ENCODE measurements around the gene JAK2.
"Not testable (repeated sequence)": the region's sequence is repeated elsewhere in the genome, so short reads cannot be mapped to it uniquely, and the experiment has no call there.

The JAK2 gene

GRCh38 chr9:5052838-5053237, 67.8 kb downstream of the JAK2 start:
- H3K4me2 ChIP-seq (ENCODE audit: low read length), result no peak overlapping the region
- no peaks in the 10 kb centered on the region for H3K27me3 ChIP-seq (ENCODE audit: control insufficient read depth, insufficient read depth, low read length)
- H3K9ac ChIP-seq (ENCODE audit: low read depth, low read length), result no peak overlapping the region
- no peak overlapping the region for H3K4me3 ChIP-seq (ENCODE audit: low read length)
- peaks cover 5% of the 10 kb centered on the region for H3K36me3 ChIP-seq (ENCODE audit: insufficient read depth, low read length)
- peaks cover 10% of the 10 kb centered on the region for H3K4me1 ChIP-seq (ENCODE audit: control insufficient read depth, insufficient read depth, low read length)
- H3K9me3 ChIP-seq (replicated peaks; ENCODE audit: low read length), result no peaks in the 10 kb centered on the region

- Histone ChIP-seq H3K9ac (ENCODE audit: low read depth, low read length) (no peak overlapping the region), H3K9me3 (replicated peaks; ENCODE audit: low read length) (no peaks in the 10 kb centered on the region), H3K4me1 (ENCODE audit: control insufficient read depth, insufficient read depth, low read length) (no peaks in the 10 kb centered on the region), H3K4me2 (ENCODE audit: low read length) (no peak overlapping the region), H3K36me3 (ENCODE audit: insufficient read depth, low read length) (peaks cover 7% of the 10 kb centered on the region), H3K27me3 (ENCODE audit: control insufficient read depth, insufficient read depth, low read length) (no peaks in the 10 kb centered on the region), H3K4me3 (ENCODE audit: low read length) (no peak overlapping the region)
These were observed 77.6 kb downstream of the JAK2 start for GRCh38 chr9:5062631-5063030.

- Histone ChIP-seq H3K4me1 (ENCODE audit: control insufficient read depth, insufficient read depth, low read length) (no peaks in the 10 kb centered on the region), H3K9ac (ENCODE audit: low read depth, low read length) (no peak overlapping the region), H3K4me3 (ENCODE audit: low read length) (no peak overlapping the region), H3K27me3 (ENCODE audit: control insufficient read depth, insufficient read depth, low read length) (no peaks in the 10 kb centered on the region), H3K4me2 (ENCODE audit: low read length) (no peak overlapping the region), H3K36me3 (ENCODE audit: insufficient read depth, low read length) (peaks cover 36% of the 10 kb centered on the region), H3K9me3 (replicated peaks; ENCODE audit: low read length) (no peaks in the 10 kb centered on the region)
These were observed 87.8 kb downstream of the JAK2 start for GRCh38 chr9:5072871-5073270.

GRCh38 chr9:5073701-5074100, 88.6 kb downstream of the JAK2 start:
- H3K9me3 ChIP-seq (replicated peaks; ENCODE audit: low read length), result no peaks in the 10 kb centered on the region

GRCh38 chr9:5085993-5086392, 100.9 kb downstream of the JAK2 start:
- H3K9me3 ChIP-seq (replicated peaks; ENCODE audit: low read length), result no peaks in the 10 kb centered on the region
- peaks cover 35% of the 10 kb centered on the region for H3K36me3 ChIP-seq (ENCODE audit: insufficient read depth, low read length)
- H3K27me3 ChIP-seq (ENCODE audit: control insufficient read depth, insufficient read depth, low read length), result no peaks in the 10 kb centered on the region
- H3K4me2 ChIP-seq (ENCODE audit: low read length), result no peak overlapping the region
- H3K4me1 ChIP-seq (ENCODE audit: control insufficient read depth, insufficient read depth, low read length), result no peaks in the 10 kb centered on the region
- no peak overlapping the region for H3K4me3 ChIP-seq (ENCODE audit: low read length)
- H3K9ac ChIP-seq (ENCODE audit: low read depth, low read length), result no peak overlapping the region

More at GRCh38 chr9:5073701-5074100, 88.6 kb downstream of the JAK2 start:
- Histone ChIP-seq H3K36me3 (ENCODE audit: insufficient read depth, low read length) (peaks cover 32% of the 10 kb centered on the region), H3K4me3 (ENCODE audit: low read length) (no peak overlapping the region), H3K9ac (ENCODE audit: low read depth, low read length) (no peak overlapping the region), H3K4me2 (ENCODE audit: low read length) (no peak overlapping the region), H3K27me3 (ENCODE audit: control insufficient read depth, insufficient read depth, low read length) (no peaks in the 10 kb centered on the region), H3K4me1 (ENCODE audit: control insufficient read depth, insufficient read depth, low read length) (no peaks in the 10 kb centered on the region)

GRCh38 chr9:5089737-5090136, 104.7 kb downstream of the JAK2 start:
- H3K27me3 ChIP-seq (ENCODE audit: control insufficient read depth, insufficient read depth, low read length), result no peaks in the 10 kb centered on the region
- no peaks in the 10 kb centered on the region for H3K4me1 ChIP-seq (ENCODE audit: control insufficient read depth, insufficient read depth, low read length)
- H3K9ac ChIP-seq (ENCODE audit: low read depth, low read length), result no peak overlapping the region
- no peak overlapping the region for H3K4me3 ChIP-seq (ENCODE audit: low read length)
- H3K4me2 ChIP-seq (ENCODE audit: low read length), result no peak overlapping the region
- H3K9me3 ChIP-seq (replicated peaks; ENCODE audit: low read length), result no peaks in the 10 kb centered on the region
- peaks cover 20% of the 10 kb centered on the region for H3K36me3 ChIP-seq (ENCODE audit: insufficient read depth, low read length)

- peaks cover 4% of the 10 kb centered on the region for H3K36me3 ChIP-seq (ENCODE audit: insufficient read depth, low read length)
- no peaks in the 10 kb centered on the region for H3K27me3 ChIP-seq (ENCODE audit: control insufficient read depth, insufficient read depth, low read length)
- no peak overlapping the region for H3K4me2 ChIP-seq (ENCODE audit: low read length)
- H3K4me3 ChIP-seq (ENCODE audit: low read length), result no peak overlapping the region
- H3K4me1 ChIP-seq (ENCODE audit: control insufficient read depth, insufficient read depth, low read length), result no peaks in the 10 kb centered on the region
- H3K9ac ChIP-seq (ENCODE audit: low read depth, low read length), result no peak overlapping the region
- no peaks in the 10 kb centered on the region for H3K9me3 ChIP-seq (replicated peaks; ENCODE audit: low read length)
These were observed 110.7 kb downstream of the JAK2 start for GRCh38 chr9:5095795-5096194.

- Histone ChIP-seq H3K4me1 (ENCODE audit: control insufficient read depth, insufficient read depth, low read length) (no peaks in the 10 kb centered on the region), H3K9ac (ENCODE audit: low read depth, low read length) (no peak overlapping the region), H3K27me3 (ENCODE audit: control insufficient read depth, insufficient read depth, low read length) (no peaks in the 10 kb centered on the region), H3K9me3 (replicated peaks; ENCODE audit: low read length) (no peaks in the 10 kb centered on the region), H3K4me3 (ENCODE audit: low read length) (no peak overlapping the region), H3K4me2 (ENCODE audit: low read length) (no peak overlapping the region), H3K36me3 (ENCODE audit: insufficient read depth, low read length) (peaks cover 11% of the 10 kb centered on the region)
These were observed 114.4 kb downstream of the JAK2 start for GRCh38 chr9:5099466-5099865.

- not testable (repeated sequence) for H3K27me3 ChIP-seq (ENCODE audit: control insufficient read depth, insufficient read depth, low read length); H3K9me3 ChIP-seq (replicated peaks; ENCODE audit: low read length); H3K9ac ChIP-seq (ENCODE audit: low read depth, low read length); H3K4me1 ChIP-seq (ENCODE audit: control insufficient read depth, insufficient read depth, low read length); H3K4me3 ChIP-seq (ENCODE audit: low read length); H3K4me2 ChIP-seq (ENCODE audit: low read length)
- peaks cover 11% of the 10 kb centered on the region for H3K36me3 ChIP-seq (ENCODE audit: insufficient read depth, low read length)
These were observed 116.1 kb downstream of the JAK2 start for GRCh38 chr9:5101127-5101526.

GRCh38 chr9:5106517-5106916, 121.4 kb downstream of the JAK2 start:
- H3K4me2 ChIP-seq (ENCODE audit: low read length); H3K27me3 ChIP-seq (ENCODE audit: control insufficient read depth, insufficient read depth, low read length); H3K36me3 ChIP-seq (ENCODE audit: insufficient read depth, low read length); H3K4me1 ChIP-seq (ENCODE audit: control insufficient read depth, insufficient read depth, low read length); H3K9me3 ChIP-seq (replicated peaks; ENCODE audit: low read length); H3K9ac ChIP-seq (ENCODE audit: low read depth, low read length); H3K4me3 ChIP-seq (ENCODE audit: low read length): not testable (repeated sequence)

- no peaks in the 10 kb centered on the region for H3K4me1 ChIP-seq (ENCODE audit: control insufficient read depth, insufficient read depth, low read length)
- H3K4me2 ChIP-seq (ENCODE audit: low read length), result no peak overlapping the region
- no peaks in the 10 kb centered on the region for H3K9me3 ChIP-seq (replicated peaks; ENCODE audit: low read length)
- H3K9ac ChIP-seq (ENCODE audit: low read depth, low read length), result no peak overlapping the region
- H3K4me3 ChIP-seq (ENCODE audit: low read length), result no peak overlapping the region
- peaks cover 28% of the 10 kb centered on the region for H3K36me3 ChIP-seq (ENCODE audit: insufficient read depth, low read length)
- H3K27me3 ChIP-seq (ENCODE audit: control insufficient read depth, insufficient read depth, low read length), result no peaks in the 10 kb centered on the region
These were observed 126.0 kb downstream of the JAK2 start for GRCh38 chr9:5110867-5111681.

- Histone ChIP-seq H3K4me1 (ENCODE audit: control insufficient read depth, insufficient read depth, low read length) (no peaks in the 10 kb centered on the region), H3K4me3 (ENCODE audit: low read length) (no peak overlapping the region), H3K36me3 (ENCODE audit: insufficient read depth, low read length) (peaks cover 28% of the 10 kb centered on the region), H3K4me2 (ENCODE audit: low read length) (no peak overlapping the region), H3K9me3 (replicated peaks; ENCODE audit: low read length) (no peaks in the 10 kb centered on the region), H3K9ac (ENCODE audit: low read depth, low read length) (no peak overlapping the region), H3K27me3 (ENCODE audit: control insufficient read depth, insufficient read depth, low read length) (no peaks in the 10 kb centered on the region)
These were observed 126.6 kb downstream of the JAK2 start for GRCh38 chr9:5111696-5112095.
